ENCODE data around the gene PARD3B. TPM values are rescaled to one million over a fixed set of nuclear protein-coding genes. Genes with fewer than 3 reads are reported as not detected.

PARD3B gene
- total RNA-seq, 1 experiment from 2014 or later, result 2.0 TPM

DNA sequence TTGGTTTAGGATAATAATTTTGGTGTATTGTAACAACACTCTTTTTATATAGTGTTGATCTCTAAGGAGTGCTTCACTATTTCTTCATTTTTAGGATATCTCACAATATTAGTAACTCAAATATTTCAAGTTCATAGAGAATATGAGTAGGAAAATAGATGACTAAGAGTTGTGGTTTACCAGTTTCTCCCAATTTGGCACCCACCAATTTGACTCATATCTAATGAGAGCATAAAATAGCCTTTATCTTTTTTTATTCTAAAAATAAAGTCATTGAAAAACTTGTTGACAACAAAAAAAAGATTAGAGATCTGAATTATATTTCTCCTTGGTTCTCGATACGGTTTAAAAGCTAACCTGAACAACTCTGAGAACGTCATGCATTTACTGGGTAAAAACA is 204.0 kb downstream of the PARD3B start (continued):
- TF ChIP-seq, protein P1, sequence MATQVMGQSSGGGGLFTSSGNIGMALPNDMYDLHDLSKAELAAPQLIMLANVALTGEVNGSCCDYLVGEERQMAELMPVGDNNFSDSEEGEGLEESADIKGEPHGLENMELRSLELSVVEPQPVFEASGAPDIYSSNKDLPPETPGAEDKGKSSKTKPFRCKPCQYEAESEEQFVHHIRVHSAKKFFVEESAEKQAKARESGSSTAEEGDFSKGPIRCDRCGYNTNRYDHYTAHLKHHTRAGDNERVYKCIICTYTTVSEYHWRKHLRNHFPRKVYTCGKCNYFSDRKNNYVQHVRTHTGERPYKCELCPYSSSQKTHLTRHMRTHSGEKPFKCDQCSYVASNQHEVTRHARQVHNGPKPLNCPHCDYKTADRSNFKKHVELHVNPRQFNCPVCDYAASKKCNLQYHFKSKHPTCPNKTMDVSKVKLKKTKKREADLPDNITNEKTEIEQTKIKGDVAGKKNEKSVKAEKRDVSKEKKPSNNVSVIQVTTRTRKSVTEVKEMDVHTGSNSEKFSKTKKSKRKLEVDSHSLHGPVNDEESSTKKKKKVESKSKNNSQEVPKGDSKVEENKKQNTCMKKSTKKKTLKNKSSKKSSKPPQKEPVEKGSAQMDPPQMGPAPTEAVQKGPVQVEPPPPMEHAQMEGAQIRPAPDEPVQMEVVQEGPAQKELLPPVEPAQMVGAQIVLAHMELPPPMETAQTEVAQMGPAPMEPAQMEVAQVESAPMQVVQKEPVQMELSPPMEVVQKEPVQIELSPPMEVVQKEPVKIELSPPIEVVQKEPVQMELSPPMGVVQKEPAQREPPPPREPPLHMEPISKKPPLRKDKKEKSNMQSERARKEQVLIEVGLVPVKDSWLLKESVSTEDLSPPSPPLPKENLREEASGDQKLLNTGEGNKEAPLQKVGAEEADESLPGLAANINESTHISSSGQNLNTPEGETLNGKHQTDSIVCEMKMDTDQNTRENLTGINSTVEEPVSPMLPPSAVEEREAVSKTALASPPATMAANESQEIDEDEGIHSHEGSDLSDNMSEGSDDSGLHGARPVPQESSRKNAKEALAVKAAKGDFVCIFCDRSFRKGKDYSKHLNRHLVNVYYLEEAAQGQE (IDR thresholded peaks at IDR 0.05; ENCODE audit: low read depth), result no peak
- TF ChIP-seq SIN3A (IDR thresholded peaks at IDR 0.05; ENCODE audit: low read depth), result no peak
- no peak for TF ChIP-seq EZH2 (IDR thresholded peaks at IDR 0.05)

DNA sequence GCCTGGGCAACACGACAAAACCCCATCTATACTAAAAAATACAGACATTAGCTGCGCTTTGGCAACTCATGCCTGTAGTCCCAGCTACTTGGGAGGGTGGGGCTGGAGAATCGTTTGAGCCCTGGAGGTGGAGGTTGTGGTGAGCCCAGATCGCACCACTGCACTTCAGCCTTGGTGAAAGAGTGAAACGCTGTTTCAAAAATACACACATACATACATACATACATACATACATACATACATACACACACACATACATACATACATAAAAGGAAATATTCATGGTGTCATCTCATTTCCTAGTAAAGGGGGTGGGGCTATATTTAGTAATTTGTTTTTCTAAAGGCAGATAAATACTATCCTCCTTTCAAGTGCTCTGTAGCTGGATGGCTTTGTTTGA is 205.1 kb downstream of the PARD3B start:
- POLR2A ChIA-PET, result no interaction called here
- TF ChIP-seq TCF7L2 (IDR thresholded peaks at IDR 0.05; ENCODE audit: borderline replicate concordance, extremely low read depth, insufficient read depth, insufficient read length) (no peak), FOSL1 (IDR thresholded peaks at IDR 0.05; ENCODE audit: low read depth) (no peak), EZH2 (IDR thresholded peaks at IDR 0.05) (no peak), EGR1 (IDR thresholded peaks at IDR 0.05; ENCODE audit: low read depth) (no peak), EZH2phosphoT487 (IDR thresholded peaks at IDR 0.05; ENCODE audit: borderline replicate concordance) (no peak), ZNF274 (IDR thresholded peaks at IDR 0.05; ENCODE audit: low read depth, low read length) (no peak), CEBPB (IDR thresholded peaks at IDR 0.05; ENCODE audit: low read depth) (no peak), SIN3A (IDR thresholded peaks at IDR 0.05; ENCODE audit: low read depth) (no peak)
- TF ChIP-seq, protein P2, sequence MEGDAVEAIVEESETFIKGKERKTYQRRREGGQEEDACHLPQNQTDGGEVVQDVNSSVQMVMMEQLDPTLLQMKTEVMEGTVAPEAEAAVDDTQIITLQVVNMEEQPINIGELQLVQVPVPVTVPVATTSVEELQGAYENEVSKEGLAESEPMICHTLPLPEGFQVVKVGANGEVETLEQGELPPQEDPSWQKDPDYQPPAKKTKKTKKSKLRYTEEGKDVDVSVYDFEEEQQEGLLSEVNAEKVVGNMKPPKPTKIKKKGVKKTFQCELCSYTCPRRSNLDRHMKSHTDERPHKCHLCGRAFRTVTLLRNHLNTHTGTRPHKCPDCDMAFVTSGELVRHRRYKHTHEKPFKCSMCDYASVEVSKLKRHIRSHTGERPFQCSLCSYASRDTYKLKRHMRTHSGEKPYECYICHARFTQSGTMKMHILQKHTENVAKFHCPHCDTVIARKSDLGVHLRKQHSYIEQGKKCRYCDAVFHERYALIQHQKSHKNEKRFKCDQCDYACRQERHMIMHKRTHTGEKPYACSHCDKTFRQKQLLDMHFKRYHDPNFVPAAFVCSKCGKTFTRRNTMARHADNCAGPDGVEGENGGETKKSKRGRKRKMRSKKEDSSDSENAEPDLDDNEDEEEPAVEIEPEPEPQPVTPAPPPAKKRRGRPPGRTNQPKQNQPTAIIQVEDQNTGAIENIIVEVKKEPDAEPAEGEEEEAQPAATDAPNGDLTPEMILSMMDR (IDR thresholded peaks at IDR 0.05 in 2 of 3, conservative IDR thresholded peaks at IDR 0.05 in 1 of 3; ENCODE audit: borderline replicate concordance in 1 of 3, insufficient read depth in 1 of 3, low read depth in 2 of 3, low read length in 2 of 3), result no peak
- TF ChIP-seq, protein P3, sequence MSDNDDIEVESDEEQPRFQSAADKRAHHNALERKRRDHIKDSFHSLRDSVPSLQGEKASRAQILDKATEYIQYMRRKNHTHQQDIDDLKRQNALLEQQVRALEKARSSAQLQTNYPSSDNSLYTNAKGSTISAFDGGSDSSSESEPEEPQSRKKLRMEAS (IDR thresholded peaks at IDR 0.05), result no peak
- TF ChIP-seq, protein P1 (IDR thresholded peaks at IDR 0.05; ENCODE audit: low read depth), result no peak
- TF ChIP-seq, protein P4, sequence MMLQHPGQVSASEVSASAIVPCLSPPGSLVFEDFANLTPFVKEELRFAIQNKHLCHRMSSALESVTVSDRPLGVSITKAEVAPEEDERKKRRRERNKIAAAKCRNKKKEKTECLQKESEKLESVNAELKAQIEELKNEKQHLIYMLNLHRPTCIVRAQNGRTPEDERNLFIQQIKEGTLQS (IDR thresholded peaks at IDR 0.05), result no peak

More for the DNA sequence above, 205.1 kb downstream of the PARD3B start:
- DNase-seq (ENCODE audit: low read depth, low spot score) (no peak), ATAC-seq (no peak)
- H3K4me2 ChIP-seq (ENCODE audit: low read length), result no peak overlapping the region
- no peaks in the 10 kb centered on the region for H3K4me1 ChIP-seq (ENCODE audit: control insufficient read depth in 1 of 2, insufficient read depth in 2 of 2, low read length in 2 of 2)
- no peaks in the 10 kb centered on the region for H3K9me2 ChIP-seq (ENCODE audit: insufficient read depth)
- ChIA-PET RAD21 (ENCODE audit: low non-redundant PET in 1 of 2, low total read pairs in 2 of 2, uncharacterized antibody in 2 of 2, unreplicated experiment in 2 of 2) (no interaction called here), CTCF (no interaction called here)
- intact Hi-C loops (cut with micrococcal nuclease), result no loop called here
- no peaks in the 10 kb centered on the region for H3K9me3 ChIP-seq (ENCODE audit: control insufficient read depth in 1 of 2, insufficient read depth in 1 of 2, low read depth in 1 of 2, low read length in 2 of 2)
- H3K27me3 ChIP-seq (ENCODE audit: insufficient read depth, low read length), result no peaks in the 10 kb centered on the region
- no peaks in the 10 kb centered on the region for H4K20me1 ChIP-seq (ENCODE audit: insufficient read depth)
- no peak overlapping the region for H2AFZ ChIP-seq (ENCODE audit: low read depth, low read length, poor library complexity, severe bottlenecking)
- BruUV-seq (replicated peaks), result no TSS peak
- H3K27ac ChIP-seq (ENCODE audit: low read depth, low read length), result no peak overlapping the region
- no peak overlapping the region for H3K9ac ChIP-seq (ENCODE audit: low read length)
- H3K79me2 ChIP-seq (ENCODE audit: insufficient read depth, low read length), result no peaks in the 10 kb centered on the region
- no peaks in the 10 kb centered on the region for H3K36me3 ChIP-seq (ENCODE audit: control insufficient read depth in 1 of 2, insufficient read depth in 2 of 2, low read length in 2 of 2)
- H3K4me3 ChIP-seq (replicated peaks in 1 of 2; ENCODE audit: low read depth in 1 of 2, low read length in 2 of 2), result no peak overlapping the region
